DND-41 (cell line): ENCODE measurements around the gene CARNS1.
A peak's percentile ranks its signal among the peaks of the same experiment; 100 is the strongest.

Experiments
- ATAC-seq: fragments of 200-7000 bp; cut with Tn5 transposase; 3 replicates; pipeline ENCODE4 v1.9.1; 2021; ENCODE audit warnings: low read depth; ENCODE audit not compliant: insufficient read depth
- DNase-seq: peaks from one replicate; pipeline ENCODE4 v3.0.0-alpha.2; 2020
- H2AFZ ChIP-seq: 2 replicates; pipeline ENCODE4 v1.6.0; 2012; ENCODE audit warnings: low read depth, low read length
- H3K27ac ChIP-seq: 2 replicates; pipeline ENCODE4 v1.5.1; 2012; ENCODE audit warnings: low read length, inconsistent platforms
- H3K27me3 ChIP-seq: fragments of 200-600 bp; sonication (generic); 2 replicates; pipeline ENCODE4 v1.6.0; 2012; ENCODE audit warnings: low read length, mild to moderate bottlenecking, inconsistent platforms; ENCODE audit not compliant: insufficient read depth, poor library complexity
- H3K36me3 ChIP-seq: 2 replicates; pipeline ENCODE4 v1.5.1; 2012; ENCODE audit warnings: low read length, inconsistent platforms; ENCODE audit not compliant: insufficient read depth
- H3K4me1 ChIP-seq: 2 replicates; pipeline ENCODE4 v1.5.1; 2012; ENCODE audit warnings: mild to moderate bottlenecking, low read length; ENCODE audit not compliant: insufficient read depth
- H3K4me2 ChIP-seq: 2 replicates; pipeline ENCODE4 v1.6.0; 2012; ENCODE audit warnings: mild to moderate bottlenecking, moderate library complexity, low read length, inconsistent platforms; ENCODE audit not compliant: insufficient read depth
- H3K4me3 ChIP-seq, 2 experiments: fragments of 200-600 bp in 1 of 2; shearing (Covaris generic) in 1 of 2; 2 replicates each; pipeline ENCODE4 v1.5.1; 2012 to 2016; ENCODE audit warnings: inconsistent platforms in 2 of 2, low read length in 2 of 2, mild to moderate bottlenecking in 2 of 2, low read depth in 1 of 2, moderate library complexity in 1 of 2
- H3K79me2 ChIP-seq: 2 replicates; pipeline ENCODE4 v1.6.0; 2012; ENCODE audit warnings: low read length, inconsistent platforms; ENCODE audit not compliant: insufficient read depth
- H3K9ac ChIP-seq: 2 replicates; pipeline ENCODE4 v1.6.0; 2012; ENCODE audit warnings: low read depth, mild to moderate bottlenecking, inconsistent platforms, low read length, moderate library complexity
- H3K9me3 ChIP-seq: 2 replicates; pipeline ENCODE4 v1.5.1; 2012; ENCODE audit warnings: low read length, moderate library complexity, mild to moderate bottlenecking, inconsistent platforms; ENCODE audit not compliant: insufficient read depth, severe bottlenecking
- H4K20me1 ChIP-seq: 2 replicates; pipeline ENCODE4 v1.6.0; 2012; ENCODE audit warnings: low read length; ENCODE audit not compliant: insufficient read depth
- EZH2 ChIP-seq: IDR thresholded peaks from 3 replicates; pipeline ENCODE4 v1.6.1; 2012; ENCODE audit warnings: borderline replicate concordance, low read depth, mild to moderate bottlenecking, moderate library complexity, low read length, inconsistent platforms; ENCODE audit not compliant: severe bottlenecking
- TF ChIP-seq, protein P1 (sequence below): IDR thresholded peaks from 2 replicates; pipeline ENCODE4 v1.5.1; 2012; ENCODE audit warnings: borderline replicate concordance, low read length, moderate library complexity, mild to moderate bottlenecking; ENCODE audit not compliant: poor library complexity, severe bottlenecking; ENCODE audit errors: extremely low read depth

Gene CARNS1

GRCh38 chr11:67410984-67411784, 4.3 kb upstream of the CARNS1 start:
- H3K4me2 ChIP-seq, result no peak overlapping the region
- H3K4me1 ChIP-seq, result peaks cover 77% of the 10 kb centered on the region
- DNase-seq (peak; percentile 26), ATAC-seq (no peak)
- H4K20me1 ChIP-seq, result no peaks in the 10 kb centered on the region; the same call in 1 of the 2 replicates
- H3K4me3 ChIP-seq, result no peak overlapping the region
- H3K9ac ChIP-seq, result 0 out of 2 replicates have a peak overlapping the region, but pooled peaks have one; percentile 99
- no peaks in the 10 kb centered on the region for H3K9me3 ChIP-seq
- H3K27me3 ChIP-seq, result no peaks in the 10 kb centered on the region
- peaks cover 19% of the 10 kb centered on the region for H3K36me3 ChIP-seq
- peak overlapping the region; percentile 89 for H3K27ac ChIP-seq
- H2AFZ ChIP-seq, result no peak overlapping the region
- peaks cover 24% of the 10 kb centered on the region for H3K79me2 ChIP-seq
- TF ChIP-seq, protein P1, sequence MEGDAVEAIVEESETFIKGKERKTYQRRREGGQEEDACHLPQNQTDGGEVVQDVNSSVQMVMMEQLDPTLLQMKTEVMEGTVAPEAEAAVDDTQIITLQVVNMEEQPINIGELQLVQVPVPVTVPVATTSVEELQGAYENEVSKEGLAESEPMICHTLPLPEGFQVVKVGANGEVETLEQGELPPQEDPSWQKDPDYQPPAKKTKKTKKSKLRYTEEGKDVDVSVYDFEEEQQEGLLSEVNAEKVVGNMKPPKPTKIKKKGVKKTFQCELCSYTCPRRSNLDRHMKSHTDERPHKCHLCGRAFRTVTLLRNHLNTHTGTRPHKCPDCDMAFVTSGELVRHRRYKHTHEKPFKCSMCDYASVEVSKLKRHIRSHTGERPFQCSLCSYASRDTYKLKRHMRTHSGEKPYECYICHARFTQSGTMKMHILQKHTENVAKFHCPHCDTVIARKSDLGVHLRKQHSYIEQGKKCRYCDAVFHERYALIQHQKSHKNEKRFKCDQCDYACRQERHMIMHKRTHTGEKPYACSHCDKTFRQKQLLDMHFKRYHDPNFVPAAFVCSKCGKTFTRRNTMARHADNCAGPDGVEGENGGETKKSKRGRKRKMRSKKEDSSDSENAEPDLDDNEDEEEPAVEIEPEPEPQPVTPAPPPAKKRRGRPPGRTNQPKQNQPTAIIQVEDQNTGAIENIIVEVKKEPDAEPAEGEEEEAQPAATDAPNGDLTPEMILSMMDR, result no peak
- TF ChIP-seq EZH2, result no peak

DNA sequence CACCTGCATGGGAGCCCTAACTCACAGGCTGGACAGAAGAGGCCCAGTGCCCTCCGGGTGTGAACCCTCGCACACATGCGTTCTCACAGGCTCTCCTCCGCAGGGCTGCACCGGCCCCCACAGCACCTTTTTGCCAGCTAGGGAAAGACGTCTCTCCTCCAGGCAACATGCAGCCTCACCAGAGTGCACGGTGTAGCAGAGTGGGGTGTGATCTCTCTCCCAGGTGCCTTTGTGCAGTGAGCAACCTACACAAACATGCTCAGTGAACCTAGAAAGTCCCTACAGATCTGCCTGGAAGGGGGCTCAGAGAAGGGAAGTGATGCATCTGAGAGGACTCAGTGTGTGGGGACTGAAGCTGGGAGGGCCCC, 3.7 kb upstream of the CARNS1 start:
- ATAC-seq, result no peak
- no peaks in the 10 kb centered on the region for H3K9me3 ChIP-seq
- no peaks in the 10 kb centered on the region; the same call in 1 of the 2 replicates for H4K20me1 ChIP-seq
- H3K36me3 ChIP-seq, result peaks cover 13% of the 10 kb centered on the region
- DNase-seq, result peak; percentile 26
- peaks cover 77% of the 10 kb centered on the region for H3K4me1 ChIP-seq
- H3K79me2 ChIP-seq, result peaks cover 22% of the 10 kb centered on the region
- H3K4me3 ChIP-seq, result no peak overlapping the region
- H3K4me2 ChIP-seq, result no peak overlapping the region
- H3K27ac ChIP-seq, result peak overlapping the region; percentile 89
- H2AFZ ChIP-seq, result no peak overlapping the region
- TF ChIP-seq EZH2, result no peak
- TF ChIP-seq, protein P1, result no peak
- no peaks in the 10 kb centered on the region for H3K27me3 ChIP-seq
- 0 out of 2 replicates have a peak overlapping the region, but pooled peaks have one; percentile 2 for H3K9ac ChIP-seq

DNA sequence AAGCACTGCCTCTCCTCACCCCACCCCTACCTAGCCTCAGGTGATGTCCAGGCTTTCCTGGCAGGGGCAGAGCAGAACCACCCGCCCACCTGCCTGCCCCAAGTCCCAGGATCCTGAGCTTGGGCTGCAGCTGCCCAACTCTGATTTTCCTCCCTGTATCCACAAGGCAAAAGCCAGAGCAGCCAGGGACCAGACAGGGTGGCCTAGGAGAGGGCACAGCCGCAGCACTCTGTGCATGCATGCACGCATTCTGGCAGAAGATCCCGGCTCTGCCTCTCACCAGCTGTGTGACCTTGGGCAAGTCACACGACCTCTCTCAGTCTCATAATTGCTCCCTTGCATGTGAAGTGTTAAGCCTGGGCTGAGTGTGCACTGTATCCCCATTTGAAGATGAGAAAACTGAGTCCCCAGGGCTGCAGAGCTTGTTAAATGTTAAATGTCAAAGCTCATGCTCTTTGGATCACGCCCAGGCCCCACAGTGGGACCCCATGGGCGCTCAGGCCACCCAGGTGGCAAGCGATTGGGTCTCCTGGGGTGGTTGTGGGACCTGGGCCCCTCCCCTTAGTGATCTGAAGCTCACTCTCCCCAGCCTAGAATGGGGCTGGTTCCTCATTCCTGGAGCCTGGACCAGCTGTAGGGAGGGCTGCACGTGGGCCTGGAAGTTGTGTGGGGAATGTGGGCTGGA, 2.8 kb upstream of the CARNS1 start:
- peaks cover 17% of the 10 kb centered on the region for H3K79me2 ChIP-seq
- no peak for ATAC-seq
- H3K36me3 ChIP-seq, result peaks cover 4% of the 10 kb centered on the region; the same call in 1 of the 2 replicates
- no peaks in the 10 kb centered on the region for H3K9me3 ChIP-seq
- H4K20me1 ChIP-seq, result no peaks in the 10 kb centered on the region
- peaks cover 77% of the 10 kb centered on the region for H3K4me1 ChIP-seq
- no peak overlapping the region for H3K4me2 ChIP-seq
- TF ChIP-seq, protein P1, result no peak
- TF ChIP-seq EZH2, result no peak
- H3K27ac ChIP-seq, result peak overlapping the region; percentile 64
- no peaks in the 10 kb centered on the region for H3K27me3 ChIP-seq
- no peak overlapping the region for H3K4me3 ChIP-seq
- peak overlapping the region; percentile 20; the same call in 1 of the 2 replicates for H3K9ac ChIP-seq
- DNase-seq, result peak; percentile 17
- H2AFZ ChIP-seq, result no peak overlapping the region
